Hepatocyte (in vitro differentiated cells): ENCODE results near the gene MAT2B. TPM values are rescaled to one million over a fixed set of nuclear protein-coding genes. Genes with fewer than 3 reads are reported as not detected.

Experiments used
- DNase-seq: peaks from one replicate; pipeline ENCODE4 v3.0.0-alpha.2; 2016; ENCODE audit warnings: low spot score
- H2AFZ ChIP-seq: fragments of 200-600 bp; sonication (generic); 2 replicates; pipeline ENCODE4 v1.6.0; 2016; ENCODE audit warnings: antibody characterized with exemption, mild to moderate bottlenecking
- H3K27ac ChIP-seq: fragments of 200-600 bp; sonication (generic); 2 replicates; pipeline ENCODE4 v1.5.1; 2016; ENCODE audit warnings: mild to moderate bottlenecking
- H3K27me3 ChIP-seq: fragments of 200-600 bp; sonication (generic); 2 replicates; pipeline ENCODE4 v1.6.1; 2016
- H3K36me3 ChIP-seq: fragments of 200-600 bp; sonication (generic); replicated peaks from 2 replicates; pipeline ENCODE4 v1.5.1; 2016; ENCODE audit warnings: low read depth; ENCODE audit not compliant: insufficient read depth
- H3K4me1 ChIP-seq: fragments of 200-600 bp; sonication (generic); 2 replicates; pipeline ENCODE4 v1.5.1; 2016; ENCODE audit warnings: mild to moderate bottlenecking, moderate library complexity; ENCODE audit not compliant: insufficient read depth
- H3K4me2 ChIP-seq: fragments of 200-600 bp; sonication (generic); 2 replicates; pipeline ENCODE4 v1.6.0; 2016
- H3K4me3 ChIP-seq: fragments of 200-600 bp; sonication (generic); 2 replicates; pipeline ENCODE4 v1.5.1; 2016; ENCODE audit warnings: mild to moderate bottlenecking
- H3K79me2 ChIP-seq: fragments of 200-600 bp; sonication (generic); 2 replicates; pipeline ENCODE4 v1.6.0; 2017; ENCODE audit warnings: mild to moderate bottlenecking
- H3K9me2 ChIP-seq: fragments of 200-600 bp; sonication (generic); replicated peaks from 2 replicates; pipeline ENCODE4 v1.6.0; 2017; ENCODE audit warnings: mild to moderate bottlenecking; ENCODE audit not compliant: insufficient read depth
- H3K9me3 ChIP-seq: fragments of 200-600 bp; sonication (generic); 2 replicates; pipeline ENCODE4 v1.5.1; 2016; ENCODE audit warnings: low read depth, mild to moderate bottlenecking
- H4K20me1 ChIP-seq: fragments of 200-600 bp; sonication (generic); 2 replicates; pipeline ENCODE4 v1.6.0; 2016; ENCODE audit warnings: mild to moderate bottlenecking; ENCODE audit not compliant: insufficient read depth, poor library complexity, severe bottlenecking
- EZH2 ChIP-seq: fragments of 200-600 bp; sonication (generic); IDR thresholded peaks from 2 replicates; pipeline ENCODE4 v1.6.1; 2016; ENCODE audit warnings: antibody characterized with exemption, mild to moderate bottlenecking, borderline replicate concordance
- EZH2phosphoT487 ChIP-seq: fragments of 200-600 bp; sonication (generic); IDR thresholded peaks from one replicate; pipeline ENCODE4 v1.6.1; 2018; ENCODE audit warnings: antibody characterized with exemption, mild to moderate bottlenecking, low read depth, moderate library complexity; ENCODE audit not compliant: unreplicated experiment, severe bottlenecking
- WGBS: methylation state at CpG from one replicate; pipeline ENCODE4 v1.1.6; 2016; ENCODE audit warnings: low lambda C conversion rate; ENCODE audit errors: missing lambda C conversion rate; 5-methylcytosine and 5-hydroxymethylcytosine counted together
- polyA plus RNA-seq: library from polyadenylated mRNA; unstranded; fragments of >200 nt; fragmentation: Nextera tagmentation; extraction: Ambion mirVana; gene quantifications from 2 replicates; pipeline ENCODE4 v1.2.1, GENCODE V29; 2016
- total RNA-seq: library from RNA; depleted of rRNA; stranded (reverse); fragments of >200 nt; gene quantifications from 2 replicates; pipeline ENCODE4 v1.2.3, GENCODE V29; 2014
- TF ChIP-seq, protein P1 (sequence below): fragments of 200-600 bp; sonication (generic); IDR thresholded peaks from 2 replicates; pipeline ENCODE4 v1.5.1; 2016; ENCODE audit warnings: antibody characterized with exemption, mild to moderate bottlenecking; ENCODE audit not compliant: poor library complexity

Gene MAT2B
- total and polyA plus RNA-seq, 2 experiments from 2014 or later, result 65.4 to 73.8 TPM

DNA sequence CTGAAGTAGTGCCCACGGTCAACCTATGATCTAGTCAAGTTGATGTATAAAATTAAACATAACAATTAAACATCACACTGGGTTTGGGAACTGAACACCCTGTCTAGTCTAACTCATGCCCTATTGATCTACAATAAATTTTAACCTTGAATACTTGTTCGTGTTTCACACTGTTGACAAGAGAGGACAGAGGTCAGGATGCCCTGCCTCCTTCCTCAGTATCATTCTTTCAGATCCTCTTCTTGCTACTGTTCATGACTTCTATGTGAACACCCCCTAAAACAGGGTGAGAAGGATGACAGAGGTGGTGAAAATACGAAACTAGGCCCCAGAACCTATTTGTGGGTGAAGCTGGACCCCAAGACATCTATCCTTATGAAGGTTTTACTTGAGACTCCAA is 8.1 kb upstream of the MAT2B start:
- Histone ChIP-seq H3K9me2 (no peaks in the 10 kb centered on the region), H3K4me1 (peaks cover under 1% of the 10 kb centered on the region), H3K36me3 (no peaks in the 10 kb centered on the region), H3K27me3 (no peaks in the 10 kb centered on the region), H3K4me3 (no peak overlapping the region), H4K20me1 (no peaks in the 10 kb centered on the region), H3K4me2 (no peak overlapping the region), H2AFZ (no peak overlapping the region), H3K9me3 (no peaks in the 10 kb centered on the region), H3K27ac (no peak overlapping the region), H3K79me2 (no peaks in the 10 kb centered on the region)
- TF ChIP-seq EZH2phosphoT487, result no peak
- TF ChIP-seq EZH2, result no peak
- TF ChIP-seq, protein P1, sequence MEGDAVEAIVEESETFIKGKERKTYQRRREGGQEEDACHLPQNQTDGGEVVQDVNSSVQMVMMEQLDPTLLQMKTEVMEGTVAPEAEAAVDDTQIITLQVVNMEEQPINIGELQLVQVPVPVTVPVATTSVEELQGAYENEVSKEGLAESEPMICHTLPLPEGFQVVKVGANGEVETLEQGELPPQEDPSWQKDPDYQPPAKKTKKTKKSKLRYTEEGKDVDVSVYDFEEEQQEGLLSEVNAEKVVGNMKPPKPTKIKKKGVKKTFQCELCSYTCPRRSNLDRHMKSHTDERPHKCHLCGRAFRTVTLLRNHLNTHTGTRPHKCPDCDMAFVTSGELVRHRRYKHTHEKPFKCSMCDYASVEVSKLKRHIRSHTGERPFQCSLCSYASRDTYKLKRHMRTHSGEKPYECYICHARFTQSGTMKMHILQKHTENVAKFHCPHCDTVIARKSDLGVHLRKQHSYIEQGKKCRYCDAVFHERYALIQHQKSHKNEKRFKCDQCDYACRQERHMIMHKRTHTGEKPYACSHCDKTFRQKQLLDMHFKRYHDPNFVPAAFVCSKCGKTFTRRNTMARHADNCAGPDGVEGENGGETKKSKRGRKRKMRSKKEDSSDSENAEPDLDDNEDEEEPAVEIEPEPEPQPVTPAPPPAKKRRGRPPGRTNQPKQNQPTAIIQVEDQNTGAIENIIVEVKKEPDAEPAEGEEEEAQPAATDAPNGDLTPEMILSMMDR, result no peak
- DNase-seq, result no peak
- 80% methylated on average over 3 of the region's 3 CpGs for WGBS

DNA sequence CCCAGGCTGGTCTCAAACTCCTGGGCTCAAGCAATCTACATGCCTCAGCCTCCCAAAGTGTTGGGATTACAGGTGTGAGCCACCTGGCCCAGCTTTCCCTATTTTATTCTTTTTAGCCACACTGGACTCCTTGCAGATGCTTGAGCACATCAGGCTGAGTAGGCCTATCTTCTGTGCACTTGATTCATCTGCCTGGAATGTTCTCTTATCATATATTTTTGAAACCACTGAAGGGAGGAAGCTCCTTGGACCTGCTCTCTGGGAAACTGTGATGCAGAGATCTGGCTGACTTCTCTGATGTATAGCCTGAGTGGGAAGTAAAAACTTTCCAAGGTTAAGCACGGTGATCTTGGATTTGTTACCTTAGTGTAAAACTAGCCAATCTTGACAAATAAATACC is 6.5 kb upstream of the MAT2B start:
- WGBS, result 73% methylated on average over 1 of the region's 1 CpG
- no peaks in the 10 kb centered on the region for H3K79me2 ChIP-seq
- H3K27me3 ChIP-seq, result no peaks in the 10 kb centered on the region
- no peak overlapping the region for H2AFZ ChIP-seq
- H3K4me3 ChIP-seq, result no peak overlapping the region
- no peaks in the 10 kb centered on the region for H3K9me3 ChIP-seq
- H3K9me2 ChIP-seq, result no peaks in the 10 kb centered on the region
- DNase-seq, result peak; percentile 37
- H3K36me3 ChIP-seq, result no peaks in the 10 kb centered on the region
- no peaks in the 10 kb centered on the region for H4K20me1 ChIP-seq
- H3K4me1 ChIP-seq, result peaks cover 4% of the 10 kb centered on the region
- TF ChIP-seq, protein P1, result no peak
- TF ChIP-seq EZH2 (no peak), EZH2phosphoT487 (no peak)
- no peak overlapping the region for H3K4me2 ChIP-seq
- H3K27ac ChIP-seq, result no peak overlapping the region

DNA sequence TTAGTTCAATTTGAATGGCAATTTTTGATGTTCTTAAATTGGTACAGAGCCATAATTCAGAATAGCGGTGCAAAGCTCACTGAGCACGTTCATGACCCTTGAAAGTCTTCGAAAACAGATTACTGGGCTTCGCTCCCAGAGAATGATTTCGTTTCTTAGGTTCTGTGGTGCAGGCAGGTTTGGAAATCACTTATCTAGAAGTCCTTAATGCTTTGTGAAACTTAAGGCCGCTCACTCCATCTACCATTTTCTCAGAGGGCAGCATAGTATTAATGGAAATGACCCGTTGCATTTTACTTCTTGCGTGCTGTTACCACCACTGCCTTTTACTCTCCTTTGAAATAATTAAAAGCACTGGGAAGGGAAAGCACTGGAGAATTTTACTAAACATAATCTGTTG is 2.9 kb upstream of the MAT2B start:
- Histone ChIP-seq H3K4me2 (peak overlapping the region; percentile 86), H3K4me3 (peak overlapping the region; percentile 5), H3K9me3 (no peaks in the 10 kb centered on the region), H3K79me2 (peaks cover 17% of the 10 kb centered on the region), H4K20me1 (peaks cover 17% of the 10 kb centered on the region), H3K9me2 (no peaks in the 10 kb centered on the region), H3K36me3 (no peaks in the 10 kb centered on the region), H3K4me1 (peaks cover 13% of the 10 kb centered on the region), H3K27me3 (no peaks in the 10 kb centered on the region), H3K27ac (peak overlapping the region; percentile 96), H2AFZ (peak overlapping the region; percentile 79)
- TF ChIP-seq EZH2 (no peak), EZH2phosphoT487 (no peak)
- TF ChIP-seq, protein P1, result no peak
- no peak for DNase-seq
- 79% methylated on average over 8 of the region's 8 CpGs for WGBS
